Gastrocnemius medialis (tissue), 4 donors: ENCODE measurements around the gene ISOC1. TPM values are rescaled to one million over a fixed set of nuclear protein-coding genes. Genes with fewer than 3 reads are reported as not detected.
A peak's percentile ranks its signal among the peaks of the same experiment; 100 is the strongest.

ENCODE experiments used
- ATAC-seq, 2 donors: fragments of 150-250 bp; one replicate each; pipeline ENCODE4 v1.9.1; 2016
- DNase-seq, 2 donors: peaks; one replicate each; pipeline ENCODE4 v3.0.0-alpha.2; 2019
- H3K27ac ChIP-seq, 4 donors: fragments of 200-600 bp; sonication (generic); 1 replicate in 1 of 4; 2 replicates in 3 of 4; pipeline ENCODE4 v1.5.1; 2016 to 2018; ENCODE audit warnings: mild to moderate bottlenecking in 2 of 4, moderate library complexity in 1 of 4
- H3K27me3 ChIP-seq, 3 donors: fragments of 200-600 bp; sonication (generic) in 2 of 3; 1 replicate in 1 of 3; 2 replicates in 2 of 3; pipeline versions ENCODE4 v1.5.1 to v1.6.0; 2016 to 2019; ENCODE audit warnings: mild to moderate bottlenecking in 1 of 3, moderate library complexity in 1 of 3
- H3K36me3 ChIP-seq, 2 donors: fragments of 200-600 bp; sonication (generic) in 1 of 2; one replicate each; pipeline ENCODE4 v1.5.1; 2017 to 2018
- H3K4me1 ChIP-seq, 2 donors: fragments of 200-600 bp; sonication (generic) in 1 of 2; one replicate each; pipeline ENCODE4 v1.5.1; 2016 to 2017; ENCODE audit warnings: mild to moderate bottlenecking in 2 of 2
- H3K4me3 ChIP-seq, 4 donors: fragments of 200-600 bp; sonication (generic) in 3 of 4; 1 replicate in 1 of 4; 2 replicates in 3 of 4; pipeline ENCODE4 v1.5.1; 2016 to 2019; ENCODE audit warnings: mild to moderate bottlenecking in 2 of 4
- H3K9me3 ChIP-seq, 3 donors: fragments of 200-600 bp; sonication (generic) in 2 of 3; 1 replicate in 1 of 3; 2 replicates in 2 of 3; pipeline ENCODE4 v1.5.1; 2016 to 2019
- POLR2A ChIP-seq, 2 donors: fragments of 450-650 bp; IDR thresholded peaks; one replicate each; pipeline ENCODE4 v1.6.1; 2017; ENCODE audit warnings: antibody characterized with exemption in 2 of 2, mild to moderate bottlenecking in 2 of 2, moderate library complexity in 2 of 2
- in situ Hi-C, 4 donors: fragments of 200-750 bp; cut with MboI; loops; one replicate each; pipeline versions ENCODE4 v1.15.0 to v1.8.0; 2017; ENCODE audit warnings: low sequenced_read_pairs in 4 of 4
- intact Hi-C: fragments of 100-400 bp; cut with DNase I; formaldehyde crosslinking; loops from one replicate; pipeline ENCODE4 v1.15.1; 2023; ENCODE audit warnings: low total_unique reads
- total RNA-seq, 4 donors: library from RNA; depleted of rRNA; stranded (reverse); fragments of >200 nt; gene quantifications; one replicate each; pipeline versions ENCODE4 v1.1.0 to v1.2.3, GENCODE V29; 2016
- TF ChIP-seq, protein P1 (sequence below), 5 experiments: fragments of 450-650 bp in 3 of 5; fragments of 200-600 bp in 2 of 5; sonication (generic) in 2 of 5; IDR thresholded peaks in 4 of 5; conservative IDR thresholded peaks in 1 of 5; 1 replicate in 4 of 5; 2 replicates in 1 of 5; pipeline ENCODE4 v1.5.1; 2016 to 2019; ENCODE audit warnings: antibody characterized with exemption in 5 of 5, mild to moderate bottlenecking in 3 of 5, moderate library complexity in 3 of 5

Gene ISOC1
- total RNA-seq, 4 donors from 2014 or later = 11.0 to 14.0 (median 12.9) TPM

- ATAC-seq = no peak
- intact Hi-C loops = loop anchor here (10.0 kb wide), 2 partner anchors 193 to 1223 kb away; no protein-coding TSS in a partner anchor
These were observed 3.1 kb downstream of the ISOC1 start for GRCh38 chr5:129097498-129098296.

DNA sequence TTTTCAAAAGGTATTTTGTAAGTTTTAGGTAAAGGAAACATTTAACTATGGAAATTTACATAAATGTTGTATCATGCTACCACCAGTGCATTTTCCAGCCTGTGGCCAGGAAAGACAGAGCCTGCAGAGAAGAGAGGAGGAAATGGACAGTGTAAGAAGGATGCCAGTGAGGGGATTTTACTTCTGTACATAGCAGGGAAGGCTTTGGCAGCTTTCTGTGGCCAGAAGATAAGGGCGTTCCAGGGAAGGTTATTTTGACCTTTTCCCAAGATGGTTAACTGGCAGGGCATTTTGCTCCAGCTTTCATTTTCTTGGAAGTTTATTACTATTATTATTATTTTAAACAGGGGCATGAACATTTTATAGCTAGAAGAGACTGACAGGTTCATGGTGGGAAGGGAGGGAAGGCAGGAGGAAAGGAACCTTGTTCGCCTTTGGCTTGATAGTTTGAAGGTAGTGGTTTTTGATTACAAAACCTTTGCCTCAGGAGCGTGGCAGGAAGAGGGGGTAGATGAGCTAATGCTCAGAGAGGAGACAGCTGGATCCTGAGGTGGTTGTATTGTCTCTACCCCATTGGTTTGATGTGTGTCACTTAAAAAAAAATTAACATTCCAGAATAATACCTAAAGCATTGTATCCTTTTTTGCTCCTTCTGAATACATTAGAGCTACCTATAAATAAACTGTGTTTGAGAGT, 4.1 kb downstream of the ISOC1 start:
- in situ Hi-C loops (no loop called here), intact Hi-C loops (loop anchor here (10.0 kb wide), 2 partner anchors 194 to 1224 kb away; no protein-coding TSS in a partner anchor)
- Histone ChIP-seq H3K27ac (peak overlapping the region; percentile 51 to 89 (median 74)), H3K27me3 (no peaks in the 10 kb centered on the region), H3K4me1 (peaks cover 46 to 56% of the 10 kb centered on the region in 2 donors), H3K36me3 (no peaks in the 10 kb centered on the region), H3K9me3 (no peaks in the 10 kb centered on the region), H3K4me3 (peak overlapping the region in 2 of 4 donors; percentile 7 to 21)
- TF ChIP-seq, protein P1, sequence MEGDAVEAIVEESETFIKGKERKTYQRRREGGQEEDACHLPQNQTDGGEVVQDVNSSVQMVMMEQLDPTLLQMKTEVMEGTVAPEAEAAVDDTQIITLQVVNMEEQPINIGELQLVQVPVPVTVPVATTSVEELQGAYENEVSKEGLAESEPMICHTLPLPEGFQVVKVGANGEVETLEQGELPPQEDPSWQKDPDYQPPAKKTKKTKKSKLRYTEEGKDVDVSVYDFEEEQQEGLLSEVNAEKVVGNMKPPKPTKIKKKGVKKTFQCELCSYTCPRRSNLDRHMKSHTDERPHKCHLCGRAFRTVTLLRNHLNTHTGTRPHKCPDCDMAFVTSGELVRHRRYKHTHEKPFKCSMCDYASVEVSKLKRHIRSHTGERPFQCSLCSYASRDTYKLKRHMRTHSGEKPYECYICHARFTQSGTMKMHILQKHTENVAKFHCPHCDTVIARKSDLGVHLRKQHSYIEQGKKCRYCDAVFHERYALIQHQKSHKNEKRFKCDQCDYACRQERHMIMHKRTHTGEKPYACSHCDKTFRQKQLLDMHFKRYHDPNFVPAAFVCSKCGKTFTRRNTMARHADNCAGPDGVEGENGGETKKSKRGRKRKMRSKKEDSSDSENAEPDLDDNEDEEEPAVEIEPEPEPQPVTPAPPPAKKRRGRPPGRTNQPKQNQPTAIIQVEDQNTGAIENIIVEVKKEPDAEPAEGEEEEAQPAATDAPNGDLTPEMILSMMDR (IDR thresholded peaks at IDR 0.05 in 4 of 5, conservative IDR thresholded peaks at IDR 0.05 in 1 of 5) = no peak
- no peak for TF ChIP-seq POLR2A (IDR thresholded peaks at IDR 0.05)
- DNase-seq (no peak), ATAC-seq (no peak)

More at GRCh38 chr5:129097498-129098296, 3.1 kb downstream of the ISOC1 start:
- Histone ChIP-seq H3K36me3 (no peaks in the 10 kb centered on the region), H3K4me1 (peaks cover 45 to 51% of the 10 kb centered on the region in 2 donors), H3K27ac (peak overlapping the region; percentile 51 to 89 (median 74)), H3K4me3 (peak overlapping the region in 1 of 4 donors; percentile 7), H3K9me3 (no peaks in the 10 kb centered on the region), H3K27me3 (no peaks in the 10 kb centered on the region)
- in situ Hi-C loops = no loop called here
- DNase-seq = peak in 1 of 2 donors; percentile 29
- TF ChIP-seq, protein P1 (IDR thresholded peaks at IDR 0.05 in 4 of 5, conservative IDR thresholded peaks at IDR 0.05 in 1 of 5) = no peak
- TF ChIP-seq POLR2A (IDR thresholded peaks at IDR 0.05) = no peak

GRCh38 chr5:129099184-129099569, 4.6 kb downstream of the ISOC1 start:
- DNase-seq (no peak), ATAC-seq (no peak)
- in situ Hi-C loops = no loop called here
- intact Hi-C loops = loop anchor here (10.0 kb wide), 2 partner anchors 194 to 1224 kb away; no protein-coding TSS in a partner anchor
- no peak for TF ChIP-seq POLR2A (IDR thresholded peaks at IDR 0.05)
- TF ChIP-seq, protein P1 (IDR thresholded peaks at IDR 0.05 in 4 of 5, conservative IDR thresholded peaks at IDR 0.05 in 1 of 5) = no peak
- no peak overlapping the region for H3K4me3 ChIP-seq
- H3K9me3 ChIP-seq = no peaks in the 10 kb centered on the region
- H3K27me3 ChIP-seq = no peaks in the 10 kb centered on the region
- no peaks in the 10 kb centered on the region for H3K36me3 ChIP-seq
- peak overlapping the region; percentile 51 to 89 (median 74) for H3K27ac ChIP-seq
- peaks cover 52 to 56% of the 10 kb centered on the region in 2 donors for H3K4me1 ChIP-seq

- Histone ChIP-seq H3K27me3 (no peaks in the 10 kb centered on the region), H3K4me3 (no peak overlapping the region), H3K9me3 (no peaks in the 10 kb centered on the region), H3K27ac (peak overlapping the region in 2 of 4 donors; percentile 22 to 27), H3K4me1 (peaks cover 43 to 47% of the 10 kb centered on the region in 2 donors), H3K36me3 (peaks cover 0 to 8% of the 10 kb centered on the region in 2 donors)
- TF ChIP-seq POLR2A (IDR thresholded peaks at IDR 0.05) = no peak
- TF ChIP-seq, protein P1 (IDR thresholded peaks at IDR 0.05 in 4 of 5, conservative IDR thresholded peaks at IDR 0.05 in 1 of 5) = no peak
- ATAC-seq (no peak), DNase-seq (no peak)
- in situ Hi-C loops = no loop called here
- intact Hi-C loops = no loop called here
These were observed 7.2 kb downstream of the ISOC1 start for GRCh38 chr5:129101794-129102193.
